M059J (cell line): ENCODE data around the gene LAD1. TPM values are rescaled to one million over a fixed set of nuclear protein-coding genes. Genes with fewer than 3 reads are reported as not detected.

Experiments
- DNase-seq: peaks from one replicate; pipeline ENCODE4 v3.0.0-alpha.2; 2012; ENCODE audit warnings: low read depth
- total RNA-seq: library from RNA; depleted of rRNA; stranded (reverse); fragments of >200 nt; shearing (Covaris generic); gene quantifications from 2 replicates; pipeline ENCODE4 v1.2.3, GENCODE V29; 2014

The LAD1 gene
- total RNA-seq, 1 experiment from 2014 or later = 0.07 TPM

DNA sequence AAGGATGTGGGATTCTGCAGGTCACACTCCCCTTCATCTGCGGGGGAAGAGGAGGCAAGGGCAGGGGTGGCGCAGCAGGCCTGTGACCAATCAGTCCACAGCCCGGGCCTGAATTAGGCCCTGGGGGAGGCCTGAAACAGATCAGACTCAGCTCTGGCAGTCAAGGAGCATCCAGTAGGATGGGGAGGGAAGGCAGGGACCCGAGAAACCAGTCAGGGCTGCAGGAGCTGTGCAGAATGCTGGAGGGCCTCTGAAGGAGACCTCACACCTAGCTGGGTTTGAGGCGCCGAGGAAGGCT is 34.4 kb downstream of the LAD1 start:
- DNase-seq = no peak

DNA sequence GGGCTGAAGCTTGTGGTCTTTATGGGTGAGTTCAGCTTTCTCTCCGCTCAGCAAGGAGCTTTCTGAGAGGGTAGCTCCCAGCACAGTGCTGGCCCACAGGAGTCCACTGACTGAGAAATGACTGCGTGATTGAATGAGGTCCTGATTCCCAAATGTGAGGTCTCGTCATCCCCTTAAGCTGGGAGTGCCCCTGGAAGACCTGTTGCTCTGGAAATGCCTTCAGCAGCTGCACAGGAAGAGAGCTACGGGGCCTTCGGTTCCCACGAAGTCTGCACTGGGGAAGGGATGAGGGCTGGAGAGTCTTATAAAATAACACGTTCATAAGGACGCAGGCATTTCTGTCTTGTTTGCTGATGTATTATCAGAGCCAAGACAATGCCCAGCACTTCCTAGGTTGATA is 35.7 kb downstream of the LAD1 start:
- DNase-seq = no peak

GRCh38 chr1:201362906-201363305 is 36.2 kb downstream of the LAD1 start:
- no peak for DNase-seq

DNA sequence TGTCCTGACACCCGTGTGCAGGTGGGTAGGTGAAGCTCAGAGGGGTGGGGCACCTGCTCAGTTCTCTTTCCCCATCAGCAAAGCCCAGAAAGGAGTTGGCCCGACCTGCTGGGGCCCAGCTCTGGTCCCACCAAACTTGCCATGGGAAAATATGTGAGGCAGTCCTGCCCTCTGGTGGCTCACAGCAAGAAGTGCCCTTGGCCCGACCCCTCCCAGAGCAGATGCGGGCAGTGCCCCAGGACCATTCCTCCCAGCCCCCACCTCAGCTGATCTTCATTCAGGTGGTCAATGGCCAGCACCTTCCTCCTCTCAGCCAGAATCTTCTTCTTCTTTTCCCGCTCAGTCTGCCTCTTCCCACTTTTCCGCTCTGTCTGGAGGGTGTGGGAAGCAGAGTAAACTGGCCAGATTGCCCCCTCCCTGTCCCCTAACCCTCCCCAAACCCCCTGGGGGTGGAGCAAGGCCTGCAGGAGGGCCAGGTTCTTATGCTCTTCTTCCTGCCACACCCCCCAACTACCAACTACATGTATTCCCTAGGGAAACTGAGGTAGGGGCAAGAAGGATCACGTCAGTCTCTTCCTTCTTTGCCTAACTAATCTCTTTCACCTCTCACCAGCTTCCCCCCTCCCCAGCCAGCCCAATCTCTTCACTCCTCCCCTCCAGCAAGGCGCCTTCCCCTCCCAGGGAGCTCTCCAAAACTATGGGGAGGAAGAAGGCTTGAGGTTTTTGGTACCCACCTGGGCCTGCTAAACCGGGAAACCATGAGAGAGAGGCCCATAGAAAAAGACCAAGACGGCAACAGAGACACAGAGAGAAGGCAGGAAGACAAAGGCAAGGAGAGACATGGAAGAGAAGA is 37.2 kb downstream of the LAD1 start:
- DNase-seq = peak; percentile 36

DNA sequence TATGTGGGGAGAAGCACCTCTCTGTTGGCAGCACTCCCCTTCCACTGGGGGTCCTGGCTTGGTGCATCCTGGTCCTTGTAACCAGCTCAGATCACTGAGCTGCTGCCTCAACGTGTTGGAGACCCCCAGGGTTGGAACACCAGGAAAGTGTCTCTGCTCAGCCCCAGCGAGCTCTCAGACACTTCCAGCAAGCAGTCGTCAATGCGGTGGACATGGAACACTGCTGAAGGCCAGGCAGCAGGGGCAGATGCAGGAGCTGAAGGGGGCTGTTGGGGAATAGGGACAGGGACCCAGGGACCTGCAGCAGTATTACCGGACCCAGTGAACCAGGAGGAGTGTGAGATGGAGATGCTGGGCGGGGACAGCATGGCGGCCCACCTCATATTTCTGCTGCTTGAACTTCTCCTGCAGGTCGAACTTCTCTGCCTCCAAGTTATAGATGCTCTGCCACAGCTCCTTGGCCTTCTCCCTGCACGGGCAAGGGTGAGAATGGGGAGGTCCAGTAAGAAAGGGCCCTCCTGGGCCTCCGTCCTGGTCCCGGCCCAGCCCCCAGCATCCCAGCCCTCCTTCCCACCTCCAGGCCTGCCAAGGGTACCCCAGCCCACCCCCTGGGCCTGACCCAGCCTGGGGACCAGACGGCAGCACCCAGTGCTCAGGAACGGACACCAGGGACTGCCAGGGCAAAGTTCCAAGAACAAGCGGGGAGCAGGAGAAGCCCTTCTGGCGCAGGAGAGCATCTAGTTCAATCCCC is 38.0 kb downstream of the LAD1 start:
- no peak for DNase-seq

DNA sequence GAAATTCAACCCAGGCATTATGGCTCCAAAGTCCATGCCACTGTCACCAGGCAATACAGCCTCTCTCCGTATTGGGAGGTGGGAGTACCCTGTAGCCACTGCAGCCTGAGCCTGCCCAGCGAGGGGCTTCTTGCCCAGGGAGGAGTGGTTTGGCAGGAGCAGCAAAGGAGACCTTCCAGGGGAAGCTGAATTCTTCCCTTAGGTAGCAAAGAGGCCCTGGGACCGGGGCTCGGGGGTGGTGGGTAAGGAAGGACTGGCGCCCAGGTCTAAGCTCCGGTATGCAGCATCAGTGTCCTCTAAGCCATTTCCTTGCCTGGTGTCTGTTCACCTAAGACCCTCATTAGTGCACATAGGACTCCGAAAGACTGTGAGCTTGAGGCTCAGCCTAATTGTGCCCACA is 38.6 kb downstream of the LAD1 start:
- no peak for DNase-seq

- no peak for DNase-seq
These were observed 39.3 kb downstream of the LAD1 start for GRCh38 chr1:201359873-201360210.

DNA sequence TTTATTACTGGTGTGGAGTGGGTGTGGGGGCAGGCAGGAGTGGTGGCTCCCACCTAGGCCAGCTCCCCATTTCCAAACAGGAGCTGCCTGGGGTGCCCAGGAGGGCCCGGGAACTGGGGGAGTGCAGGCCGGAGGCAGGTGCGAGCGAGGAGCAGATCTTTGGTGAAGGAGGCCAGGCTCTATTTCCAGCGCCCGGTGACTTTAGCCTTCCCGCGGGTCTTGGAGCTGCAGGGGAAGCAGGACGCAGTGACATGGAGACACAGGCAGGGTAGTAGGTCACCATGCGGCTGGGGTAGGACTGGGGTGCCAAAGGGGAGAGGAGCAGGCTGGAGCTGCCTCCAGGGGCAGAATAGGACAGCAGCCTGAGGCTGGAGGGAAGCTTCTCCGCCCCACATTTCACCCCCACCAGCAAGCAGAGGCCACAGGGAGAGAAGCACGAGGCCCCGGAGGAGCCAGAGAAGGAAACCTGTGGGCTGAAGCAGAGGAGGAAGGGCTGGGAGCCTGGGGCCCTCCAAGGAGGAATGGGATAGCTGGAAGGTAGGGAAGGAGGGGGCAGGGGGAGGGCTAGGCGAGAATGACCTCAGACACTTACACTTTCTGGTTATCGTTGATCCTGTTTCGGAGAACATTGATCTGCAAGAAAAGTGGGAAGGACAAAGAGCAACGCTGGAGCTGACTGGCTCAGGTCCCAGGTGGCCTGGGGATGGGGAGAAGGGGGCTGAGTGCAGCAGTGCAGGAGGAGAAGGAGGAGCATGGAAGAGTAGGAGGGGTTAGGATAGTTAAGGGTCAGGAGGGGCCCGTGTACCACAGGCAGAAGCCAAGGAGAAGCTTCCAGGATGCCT is 39.9 kb downstream of the LAD1 start:
- DNase-seq = no peak

- DNase-seq = peak; percentile 35
These were observed 40.5 kb downstream of the LAD1 start for GRCh38 chr1:201358596-201358995.

DNA sequence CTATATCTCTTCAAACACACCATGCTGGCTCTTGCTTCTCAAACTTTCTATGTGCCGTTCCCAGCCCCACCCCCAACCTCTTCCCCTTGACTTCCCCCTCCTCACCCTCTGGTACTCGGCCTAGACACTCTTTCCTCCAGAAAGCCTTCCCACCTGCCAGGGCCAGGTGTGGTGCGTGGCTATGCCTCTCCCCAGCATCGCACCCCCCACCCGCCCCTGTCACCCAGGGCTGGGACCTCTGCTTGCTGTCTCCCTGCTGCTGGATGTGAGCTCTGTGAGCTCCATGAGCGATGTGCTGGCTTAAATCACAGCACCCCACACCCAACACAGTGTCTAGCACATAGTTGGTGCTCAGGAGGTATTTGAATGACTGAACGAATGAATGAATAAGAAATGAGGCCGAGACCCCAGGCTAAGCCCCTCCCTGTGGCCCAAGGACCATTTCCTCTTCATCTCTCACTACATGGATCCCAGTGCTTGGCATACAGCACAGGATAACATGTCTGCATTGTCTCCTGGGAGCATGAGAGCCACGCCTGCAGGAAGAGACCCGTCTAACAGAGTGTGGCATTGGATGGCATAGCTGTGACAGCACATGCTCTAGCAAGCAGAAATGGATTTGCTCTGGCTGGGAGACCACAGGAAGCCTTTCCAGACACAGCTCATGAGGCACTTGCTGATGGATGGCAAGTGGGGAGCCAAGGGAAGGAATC is 41.3 kb downstream of the LAD1 start:
- DNase-seq = no peak

DNA sequence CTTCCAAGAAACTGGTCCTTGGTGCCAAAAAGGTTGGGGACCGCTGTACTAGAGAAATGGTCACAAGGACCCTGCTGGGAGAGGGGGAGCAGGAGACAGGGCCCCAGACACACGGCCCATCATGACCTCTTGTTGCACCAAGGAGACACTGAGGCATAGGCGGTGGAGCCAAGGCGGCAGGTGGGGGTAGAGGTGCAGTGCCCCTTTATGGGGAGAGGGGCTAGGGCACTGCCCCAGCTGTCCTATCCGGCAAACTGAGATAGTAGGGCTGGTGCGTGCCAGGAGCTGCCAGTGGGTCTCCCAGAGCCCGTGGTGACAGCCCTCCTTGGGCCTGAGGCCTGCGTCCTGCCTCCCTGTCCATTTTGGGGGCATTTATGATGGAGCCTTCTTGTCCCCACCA is 41.9 kb downstream of the LAD1 start:
- no peak for DNase-seq

DNA sequence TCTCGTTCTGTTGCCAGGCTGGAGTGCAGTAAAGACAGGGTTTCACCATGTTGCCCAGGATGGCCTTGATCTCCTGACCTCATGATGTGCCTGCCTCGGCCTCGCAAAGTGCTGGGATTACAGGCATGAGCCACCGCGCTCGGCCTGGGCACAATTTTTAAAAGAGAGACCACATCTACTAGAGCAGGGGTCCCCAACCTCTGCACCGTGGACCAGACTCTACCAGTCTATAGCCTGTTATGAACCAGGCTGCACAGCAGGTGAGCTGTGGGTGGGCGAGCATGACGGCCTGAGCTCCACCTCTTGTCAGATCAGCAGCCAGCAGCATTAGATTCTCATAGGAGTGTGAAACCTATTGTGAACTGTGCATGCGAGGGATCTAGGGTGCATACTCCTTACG is 42.4 kb downstream of the LAD1 start:
- DNase-seq = no peak

GRCh38 chr1:201356236-201356635 is 42.9 kb downstream of the LAD1 start:
- DNase-seq = no peak

- DNase-seq = no peak
These were observed 43.7 kb downstream of the LAD1 start for GRCh38 chr1:201355471-201355870.

- no peak for DNase-seq
These were observed 44.2 kb downstream of the LAD1 start for GRCh38 chr1:201354901-201355295.

GRCh38 chr1:201354151-201354900 is 44.8 kb downstream of the LAD1 start:
- no peak for DNase-seq

DNA sequence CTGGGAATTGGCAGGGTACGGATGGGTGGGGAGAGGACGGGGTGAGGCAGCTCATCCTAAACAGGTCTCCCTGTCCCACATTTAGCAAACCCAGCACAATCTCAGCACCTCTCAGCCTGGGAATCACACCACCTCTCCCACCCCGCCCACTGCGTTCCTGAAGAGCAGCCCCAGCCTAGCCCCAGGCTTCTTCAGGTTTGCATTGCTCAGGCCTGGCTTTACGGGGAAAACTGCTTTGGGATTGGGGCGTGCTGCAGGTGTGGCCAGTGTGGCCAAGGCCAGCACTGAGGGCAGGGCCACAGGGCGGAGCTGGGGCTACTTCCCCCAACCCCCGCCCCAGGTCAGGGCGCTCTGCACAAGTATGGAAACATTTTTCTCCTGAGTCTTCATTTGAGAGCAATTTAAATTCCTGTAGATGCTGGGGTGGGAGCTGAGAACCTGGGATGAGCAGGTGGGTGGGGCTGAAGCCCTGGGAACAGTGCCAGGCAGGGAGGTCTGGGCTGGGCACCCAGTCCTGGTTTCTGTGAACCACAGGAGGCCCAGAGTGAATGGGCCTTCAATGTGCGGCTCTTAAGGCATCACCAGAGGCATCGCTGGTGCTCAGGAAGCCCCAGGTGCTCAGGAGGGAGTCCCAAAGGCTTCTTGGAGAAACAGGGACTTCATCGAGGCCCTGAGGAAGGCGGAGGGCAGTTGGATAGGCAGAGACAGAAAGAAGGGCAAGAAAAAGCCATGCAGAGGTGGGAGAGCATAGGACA is 45.8 kb downstream of the LAD1 start:
- no peak for DNase-seq

- DNase-seq = no peak
These were observed 47.5 kb downstream of the LAD1 start for GRCh38 chr1:201351617-201352016.

- DNase-seq = no peak
These were observed 48.2 kb downstream of the LAD1 start for GRCh38 chr1:201350884-201351283.

GRCh38 chr1:201350361-201350725 is 48.8 kb downstream of the LAD1 start:
- no peak for DNase-seq

- DNase-seq = no peak
These were observed 50.0 kb downstream of the LAD1 start for GRCh38 chr1:201349092-201349491.
